Kasumi-1 (cell line): ENCODE measurements around the gene WDR20.
"Not testable (repeated sequence)": the region's sequence is repeated elsewhere in the genome, so short reads cannot be mapped to it uniquely, and the experiment has no call there.

ENCODE experiments used
- DNase-seq, 2 experiments: peaks; one replicate each; lab custom pipeline; 2025; lab: John Stamatoyannopoulos, UW

WDR20 gene

DNA sequence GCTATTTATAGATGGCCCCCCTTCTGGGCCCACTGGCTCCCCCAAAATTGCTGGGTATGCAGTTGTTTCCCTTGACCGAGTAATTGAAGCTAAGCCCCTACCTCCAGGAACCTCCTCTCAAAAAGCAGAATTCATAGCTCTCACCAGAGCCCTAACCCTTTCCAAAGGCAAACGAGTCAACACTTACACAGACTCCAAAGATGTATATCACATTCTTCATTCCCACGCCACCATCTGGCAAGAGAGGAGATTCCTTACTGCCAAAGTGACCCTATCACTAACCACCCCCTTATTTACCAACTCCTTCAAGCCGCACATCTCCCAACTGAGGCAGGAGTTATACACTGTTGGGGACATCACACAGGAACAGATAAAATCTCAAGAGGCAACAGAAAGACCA, 98.4 kb downstream of the WDR20 start:
- no peak for DNase-seq

GRCh38 chr14:102238766-102239165, 99.1 kb downstream of the WDR20 start:
- DNase-seq: no peak

- no peak for DNase-seq
Measured at GRCh38 chr14:102239231-102239630, 99.5 kb downstream of the WDR20 start.

- DNase-seq: not testable (repeated sequence)
Measured at GRCh38 chr14:102240481-102240880, 100.8 kb downstream of the WDR20 start.

GRCh38 chr14:102241147-102241546, 101.5 kb downstream of the WDR20 start:
- no peak for DNase-seq

DNA sequence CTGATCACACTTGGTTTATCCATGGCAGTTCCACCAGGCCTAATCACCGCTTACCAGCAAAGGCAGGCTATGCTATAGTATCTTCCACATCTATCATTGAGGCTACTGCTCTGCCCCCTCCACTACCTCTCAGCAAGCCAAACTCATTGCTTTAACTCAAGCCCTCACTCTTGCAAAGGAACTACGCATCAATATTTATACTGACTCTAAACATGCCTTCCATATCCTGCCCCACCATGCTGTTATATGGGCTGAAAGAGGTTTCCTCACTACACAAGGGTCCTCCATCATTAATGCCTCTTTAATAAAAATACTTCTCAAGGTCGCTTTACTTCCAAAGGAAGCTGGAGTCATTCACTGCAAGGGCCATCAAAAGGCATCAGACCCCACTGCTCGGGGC, 104.1 kb downstream of the WDR20 start:
- not testable (repeated sequence) for DNase-seq

DNA sequence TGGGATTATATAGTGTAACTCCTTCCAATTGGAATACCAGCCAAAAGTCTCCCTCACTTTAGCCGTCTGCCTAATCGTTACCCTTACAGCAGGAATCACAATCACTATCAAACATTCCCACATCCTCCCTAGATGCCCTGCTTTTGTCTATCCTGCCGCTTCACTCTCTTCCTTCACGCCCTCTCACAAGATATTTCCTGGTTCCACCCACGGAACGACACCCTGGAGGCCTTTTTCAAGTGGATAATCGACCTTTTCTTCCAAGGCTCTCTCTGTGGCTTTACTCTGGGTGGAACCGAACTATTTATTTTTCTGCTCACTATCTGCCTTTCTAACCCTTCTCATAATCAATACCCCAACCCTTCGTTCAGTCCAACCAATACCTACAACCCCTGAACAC, 106.4 kb downstream of the WDR20 start:
- no peak for DNase-seq

- no peak for DNase-seq
Measured at GRCh38 chr14:102248121-102248520, 108.4 kb downstream of the WDR20 start.

DNA sequence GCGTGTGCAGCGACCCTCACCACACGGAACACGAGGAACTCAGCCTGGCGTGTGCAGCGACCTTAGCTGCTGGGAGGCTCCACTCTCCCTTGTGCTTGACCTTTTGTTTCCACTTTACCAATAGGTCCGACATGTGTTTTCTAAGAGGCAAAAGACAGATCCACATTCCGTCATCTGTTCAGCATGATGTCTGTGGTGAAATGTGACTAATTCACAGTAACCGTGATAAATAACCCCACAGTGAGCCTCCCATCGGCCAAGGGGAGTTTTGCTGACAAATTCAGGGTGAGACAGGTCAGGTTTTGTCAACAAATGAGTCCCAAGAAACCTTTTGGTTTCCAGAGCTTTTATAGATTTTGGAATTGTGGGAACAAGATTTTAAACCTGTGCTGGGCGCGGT, 109.3 kb downstream of the WDR20 start:
- DNase-seq: no peak

DNA sequence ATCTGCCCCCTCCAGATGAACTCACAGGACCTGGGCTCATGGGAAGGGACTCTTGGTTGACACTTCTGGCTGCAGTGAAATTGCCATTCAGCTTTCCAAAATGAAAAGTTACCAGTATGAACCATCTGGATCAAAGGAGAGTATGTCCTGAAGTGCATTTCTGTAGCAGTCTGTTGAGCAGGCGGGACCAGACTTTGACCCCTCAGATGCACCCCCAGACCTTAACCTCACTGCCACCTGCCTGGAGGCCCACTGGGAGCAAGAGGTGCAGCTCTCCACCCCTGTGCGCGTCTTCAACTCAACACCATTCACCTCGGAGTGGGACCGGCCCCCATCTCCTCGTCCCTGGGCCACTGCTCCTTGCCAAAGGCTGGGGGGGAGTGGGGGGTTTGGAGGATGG, 110.3 kb downstream of the WDR20 start:
- DNase-seq: no peak

- DNase-seq: no peak
Measured at GRCh38 chr14:102250636-102251035, 110.9 kb downstream of the WDR20 start.

DNA sequence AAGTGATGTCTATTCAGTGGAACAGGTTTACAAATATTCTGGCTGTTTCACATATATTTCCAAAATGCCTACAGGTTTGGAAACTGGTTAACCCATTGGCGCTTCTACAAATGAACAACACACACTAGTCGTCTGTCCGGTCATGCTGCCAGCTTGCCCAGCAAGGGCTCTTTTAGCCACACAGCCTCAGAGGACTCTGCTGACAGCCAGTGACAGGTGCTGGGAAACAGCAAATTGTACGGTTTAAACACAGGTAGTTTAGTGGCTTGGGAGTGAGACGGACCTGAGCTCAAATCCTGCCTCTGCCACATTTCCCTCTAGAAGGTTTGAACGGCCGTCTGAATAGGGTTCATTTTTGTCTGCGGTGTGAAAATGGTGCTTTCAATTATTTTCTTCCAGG, 111.5 kb downstream of the WDR20 start:
- DNase-seq: no peak

- no peak for DNase-seq
Measured at GRCh38 chr14:102252834-102253801, 113.4 kb downstream of the WDR20 start.

GRCh38 chr14:102255401-102256190, 115.9 kb downstream of the WDR20 start:
- DNase-seq: no peak

GRCh38 chr14:102256716-102257115, 117.0 kb downstream of the WDR20 start:
- DNase-seq: no peak

- DNase-seq: no peak
Measured at GRCh38 chr14:102258136-102258535, 118.4 kb downstream of the WDR20 start.
